Uterus (tissue), 4 donors: Measurements from ENCODE around the gene CDKN1C. TPM values are rescaled to one million over a fixed set of nuclear protein-coding genes. Genes with fewer than 3 reads are reported as not detected.
A peak's percentile ranks its signal among the peaks of the same experiment; 100 is the strongest.

Source experiments
- DNase-seq, 2 donors: peaks; one replicate each; pipeline ENCODE4 v3.0.0-alpha.2; 2019 to 2020
- H3K27ac ChIP-seq, 2 donors: fragments of 200-600 bp; sonication (generic); 1 replicate in 1 of 2; 2 replicates in 1 of 2; pipeline ENCODE4 v1.5.1; 2016 to 2018
- H3K27me3 ChIP-seq, 2 donors: fragments of 200-600 bp; sonication (generic); one replicate each; pipeline ENCODE4 v1.5.1; 2018 to 2019; ENCODE audit warnings: control low read depth in 1 of 2
- H3K36me3 ChIP-seq, 2 donors: fragments of 200-600 bp; sonication (generic); one replicate each; pipeline ENCODE4 v1.5.1; 2019; ENCODE audit warnings: control low read depth in 1 of 2
- H3K4me1 ChIP-seq, 2 donors: fragments of 200-600 bp; sonication (generic); one replicate each; pipeline ENCODE4 v1.5.1; 2018 to 2019; ENCODE audit warnings: control low read depth in 1 of 2
- H3K4me3 ChIP-seq, 2 donors: fragments of 200-600 bp; sonication (generic); 1 replicate in 1 of 2; 2 replicates in 1 of 2; pipeline ENCODE4 v1.5.1; 2018 to 2019; ENCODE audit warnings: mild to moderate bottlenecking in 1 of 2
- H3K9me3 ChIP-seq, 2 donors: fragments of 200-600 bp; sonication (generic); one replicate each; pipeline ENCODE4 v1.5.1; 2019; ENCODE audit warnings: control low read depth in 1 of 2
- CTCF ChIP-seq, 4 experiments: fragments of 200-600 bp in 2 of 4; fragments of 450-650 bp in 2 of 4; sonication (generic) in 2 of 4; IDR thresholded peaks; one replicate each; pipeline ENCODE4 v1.5.1; 2016 to 2019; ENCODE audit warnings: antibody characterized with exemption in 4 of 4, mild to moderate bottlenecking in 2 of 4, moderate library complexity in 1 of 4
- POLR2A ChIP-seq, 2 donors: fragments of 450-650 bp; IDR thresholded peaks; one replicate each; pipeline ENCODE4 v1.6.1; 2016; ENCODE audit warnings: antibody characterized with exemption in 2 of 2, mild to moderate bottlenecking in 1 of 2, moderate library complexity in 1 of 2
- intact Hi-C: fragments of 100-400 bp; cut with DNase I; formaldehyde crosslinking; loops from one replicate; pipeline ENCODE4 v1.15.1; 2023; ENCODE audit warnings: low total_unique reads
- total RNA-seq, 4 donors: library from RNA; depleted of rRNA in 3 of 4; stranded (reverse); fragments of >200 nt in 3 of 4; gene quantifications; one replicate each; pipeline versions ENCODE4 v1.1.0 to v1.2.4, GENCODE V29; 2014 to 2023
- donor health status: DM: yes; HTN: yes; CAD: no.

CDKN1C gene
- total RNA-seq, 4 donors from 2014 or later = 42.0 to 213 (median 71.7) TPM

GRCh38 chr11:2931771-2932738 lies 46.5 kb upstream of the CDKN1C start:
- no peak for DNase-seq
- TF ChIP-seq POLR2A (IDR thresholded peaks at IDR 0.05) = no peak
- no peak for TF ChIP-seq CTCF (IDR thresholded peaks at IDR 0.05)
- intact Hi-C loops = no loop called here
- H3K27me3 ChIP-seq = no peaks in the 10 kb centered on the region
- no peaks in the 10 kb centered on the region for H3K9me3 ChIP-seq
- no peaks in the 10 kb centered on the region for H3K36me3 ChIP-seq
- peaks cover 0 to 18% of the 10 kb centered on the region in 2 donors for H3K4me1 ChIP-seq
- H3K4me3 ChIP-seq = no peak overlapping the region
- no peak overlapping the region for H3K27ac ChIP-seq

GRCh38 chr11:2931420-2931746 lies 45.8 kb upstream of the CDKN1C start:
- Histone ChIP-seq H3K9me3 (no peaks in the 10 kb centered on the region), H3K36me3 (no peaks in the 10 kb centered on the region), H3K27me3 (no peaks in the 10 kb centered on the region), H3K27ac (no peak overlapping the region), H3K4me1 (peaks cover 0 to 18% of the 10 kb centered on the region in 2 donors), H3K4me3 (no peak overlapping the region)
- intact Hi-C loops = no loop called here
- TF ChIP-seq POLR2A (IDR thresholded peaks at IDR 0.05) = no peak
- no peak for TF ChIP-seq CTCF (IDR thresholded peaks at IDR 0.05)
- no peak for DNase-seq

- no peaks in the 10 kb centered on the region for H3K36me3 ChIP-seq
- no peaks in the 10 kb centered on the region for H3K27me3 ChIP-seq
- intact Hi-C loops = no loop called here
- TF ChIP-seq CTCF (IDR thresholded peaks at IDR 0.05) (peak; percentile 28 to 54 (median 34)), POLR2A (IDR thresholded peaks at IDR 0.05) (no peak)
- peaks cover 0 to 18% of the 10 kb centered on the region in 2 donors for H3K4me1 ChIP-seq
- peak overlapping the region in 1 of 2 donors; percentile 45 for H3K27ac ChIP-seq
- peak overlapping the region; percentile 34 to 38 for H3K4me3 ChIP-seq
- peak in 1 of 2 donors; percentile 44 for DNase-seq
- H3K9me3 ChIP-seq = no peaks in the 10 kb centered on the region
These were observed 45.3 kb upstream of the CDKN1C start for GRCh38 chr11:2930704-2931419.

GRCh38 chr11:2929950-2930703 lies 44.6 kb upstream of the CDKN1C start:
- TF ChIP-seq CTCF (IDR thresholded peaks at IDR 0.05) = peak in 2 of 4 experiments; percentile 3 to 17
- no peak for TF ChIP-seq POLR2A (IDR thresholded peaks at IDR 0.05)
- no peaks in the 10 kb centered on the region for H3K9me3 ChIP-seq
- H3K4me3 ChIP-seq = peak overlapping the region; percentile 34 to 38
- H3K27ac ChIP-seq = peak overlapping the region; percentile 22 to 45
- no peak for DNase-seq
- H3K4me1 ChIP-seq = peaks cover 0 to 18% of the 10 kb centered on the region in 2 donors
- H3K36me3 ChIP-seq = no peaks in the 10 kb centered on the region
- intact Hi-C loops = no loop called here
- no peaks in the 10 kb centered on the region for H3K27me3 ChIP-seq
